HuH-7 (cell line): ENCODE data around the gene NTM.

Experiments
- DNase-seq: peaks from one replicate; pipeline ENCODE4 v3.0.0; 2011; ENCODE audit warnings: low spot score

NTM gene

DNA sequence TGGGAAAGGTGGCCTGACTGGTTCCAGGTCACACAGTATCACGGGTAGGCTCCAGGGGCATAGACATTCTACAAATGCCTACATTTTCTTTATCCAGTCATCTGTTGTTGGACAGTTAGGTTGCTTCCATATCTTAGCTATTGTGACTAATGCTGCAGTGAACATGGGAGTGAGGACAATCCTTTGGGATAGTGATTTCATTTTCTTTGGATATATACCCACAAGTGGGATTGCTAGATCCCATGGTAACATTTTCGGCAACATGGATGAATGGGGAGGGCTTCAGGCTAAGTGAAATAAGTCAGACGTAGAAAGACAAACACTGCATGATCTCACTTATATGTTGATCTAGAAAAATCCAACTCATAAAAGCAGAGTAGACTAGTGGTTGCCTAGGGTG lies 744.3 kb downstream of the NTM start:
- no peak for DNase-seq

DNA sequence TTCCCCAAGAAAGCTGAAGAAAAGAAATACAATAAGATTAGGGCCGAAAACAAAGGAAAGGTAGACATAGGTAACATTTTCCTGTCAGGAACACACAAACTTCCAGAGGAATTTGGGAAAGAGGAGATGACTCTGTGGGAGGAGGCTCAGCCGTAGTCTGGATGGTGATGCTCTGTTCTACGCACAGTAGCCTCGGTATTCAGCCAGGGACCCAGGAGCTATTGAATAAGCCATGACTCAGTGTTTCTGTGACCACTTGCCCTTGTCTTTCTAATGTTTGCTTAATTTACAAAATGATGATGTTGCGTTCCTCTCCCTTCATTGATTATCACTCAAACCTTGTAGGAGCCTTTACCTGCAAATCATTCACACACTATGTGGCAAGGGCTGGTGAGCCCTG lies 745.0 kb downstream of the NTM start:
- DNase-seq = no peak

DNA sequence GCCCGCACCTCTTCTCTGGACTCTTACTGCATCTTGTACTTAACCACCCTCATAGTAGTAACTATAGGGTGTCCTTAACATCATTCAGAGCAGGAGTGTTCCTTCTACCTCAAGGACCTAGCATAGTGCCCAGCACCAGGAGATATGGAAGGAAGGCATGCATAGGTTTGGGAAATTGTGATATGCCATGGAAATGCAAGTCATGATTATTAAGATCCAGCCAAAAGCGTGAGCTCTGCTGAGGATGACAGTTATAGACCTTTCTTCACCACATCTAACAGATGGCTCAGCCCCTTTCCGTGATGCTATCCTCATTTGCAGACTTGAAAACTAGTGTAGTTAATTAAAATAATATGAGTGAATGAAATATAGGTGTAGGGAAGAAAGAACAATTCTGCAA lies 746.1 kb downstream of the NTM start:
- no peak for DNase-seq

DNA sequence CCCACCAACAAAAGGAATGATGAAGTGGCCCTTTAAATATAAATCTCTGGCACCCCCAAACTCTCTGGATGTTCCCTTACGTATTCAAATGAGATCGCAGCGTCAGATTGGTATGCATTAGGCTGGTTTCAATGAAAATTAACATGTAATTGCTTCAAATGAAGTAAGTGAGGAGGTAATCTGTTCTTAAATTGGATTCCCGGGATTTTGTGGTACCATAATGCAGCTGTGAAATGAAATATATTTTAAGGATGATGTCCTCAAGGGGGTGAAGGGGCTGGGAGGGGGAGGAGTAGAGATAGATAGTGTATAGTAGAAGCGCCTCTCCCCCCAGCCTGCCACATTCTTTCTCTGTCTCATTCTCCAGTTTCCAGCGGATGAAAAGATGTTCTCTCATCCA lies 748.2 kb downstream of the NTM start:
- no peak for DNase-seq

DNA sequence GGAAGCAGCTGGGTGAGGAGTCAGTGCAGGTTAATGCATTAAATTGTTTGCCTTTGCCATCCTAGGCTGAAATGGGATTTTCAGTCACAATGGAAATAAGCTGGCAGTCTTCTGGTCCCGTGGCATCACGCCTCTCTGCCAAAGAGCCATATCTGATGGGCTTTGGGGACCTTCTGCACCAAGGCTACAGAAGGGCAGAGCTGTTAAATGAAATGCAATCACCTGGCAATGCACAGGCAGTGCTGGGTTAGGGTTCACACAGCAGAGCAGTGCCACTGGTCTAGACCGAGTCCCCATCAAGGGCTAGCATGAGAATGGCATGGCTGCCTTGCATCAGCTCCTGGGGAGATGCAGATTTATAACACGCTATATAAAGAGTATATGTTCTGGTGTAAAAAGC lies 749.2 kb downstream of the NTM start:
- DNase-seq = no peak

DNA sequence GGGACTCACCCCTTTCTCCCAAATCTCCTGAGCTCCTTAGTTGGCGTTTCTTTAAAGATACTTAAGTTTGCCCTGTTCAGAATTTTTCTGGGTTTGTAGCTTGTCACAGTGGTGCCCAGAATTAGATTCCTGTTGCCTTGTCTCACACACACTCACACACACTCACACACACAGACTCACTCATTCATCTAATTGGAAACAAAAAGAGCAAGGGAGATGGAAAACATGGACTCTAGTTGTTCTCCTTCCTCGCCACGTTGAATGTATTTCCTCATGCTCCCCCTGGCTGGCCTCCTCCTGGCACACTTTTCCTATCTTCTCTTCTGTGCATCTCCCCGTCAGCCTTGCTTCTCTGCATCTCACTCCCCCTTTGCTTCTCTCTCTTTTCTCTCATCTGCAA lies 752.3 kb downstream of the NTM start:
- DNase-seq = no peak

DNA sequence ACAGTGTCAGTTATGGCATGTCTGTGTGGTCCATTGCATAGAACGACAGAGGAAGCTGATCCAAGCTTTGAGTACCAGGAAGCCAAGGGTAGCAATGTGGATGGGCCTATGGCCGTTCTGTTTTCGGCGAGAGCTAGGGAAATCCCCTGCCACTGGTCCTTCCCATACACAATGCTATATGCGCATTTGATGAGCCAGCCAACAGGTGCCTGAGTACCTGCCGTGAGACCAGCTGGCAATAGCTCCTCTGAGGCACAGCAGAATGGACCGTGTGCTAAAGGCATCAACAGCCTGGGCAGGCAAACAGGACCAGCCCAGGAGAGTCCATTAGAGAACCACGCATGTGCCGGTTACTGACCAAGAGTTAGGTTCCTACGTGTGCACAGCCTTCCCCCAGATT lies 753.0 kb downstream of the NTM start:
- no peak for DNase-seq

DNA sequence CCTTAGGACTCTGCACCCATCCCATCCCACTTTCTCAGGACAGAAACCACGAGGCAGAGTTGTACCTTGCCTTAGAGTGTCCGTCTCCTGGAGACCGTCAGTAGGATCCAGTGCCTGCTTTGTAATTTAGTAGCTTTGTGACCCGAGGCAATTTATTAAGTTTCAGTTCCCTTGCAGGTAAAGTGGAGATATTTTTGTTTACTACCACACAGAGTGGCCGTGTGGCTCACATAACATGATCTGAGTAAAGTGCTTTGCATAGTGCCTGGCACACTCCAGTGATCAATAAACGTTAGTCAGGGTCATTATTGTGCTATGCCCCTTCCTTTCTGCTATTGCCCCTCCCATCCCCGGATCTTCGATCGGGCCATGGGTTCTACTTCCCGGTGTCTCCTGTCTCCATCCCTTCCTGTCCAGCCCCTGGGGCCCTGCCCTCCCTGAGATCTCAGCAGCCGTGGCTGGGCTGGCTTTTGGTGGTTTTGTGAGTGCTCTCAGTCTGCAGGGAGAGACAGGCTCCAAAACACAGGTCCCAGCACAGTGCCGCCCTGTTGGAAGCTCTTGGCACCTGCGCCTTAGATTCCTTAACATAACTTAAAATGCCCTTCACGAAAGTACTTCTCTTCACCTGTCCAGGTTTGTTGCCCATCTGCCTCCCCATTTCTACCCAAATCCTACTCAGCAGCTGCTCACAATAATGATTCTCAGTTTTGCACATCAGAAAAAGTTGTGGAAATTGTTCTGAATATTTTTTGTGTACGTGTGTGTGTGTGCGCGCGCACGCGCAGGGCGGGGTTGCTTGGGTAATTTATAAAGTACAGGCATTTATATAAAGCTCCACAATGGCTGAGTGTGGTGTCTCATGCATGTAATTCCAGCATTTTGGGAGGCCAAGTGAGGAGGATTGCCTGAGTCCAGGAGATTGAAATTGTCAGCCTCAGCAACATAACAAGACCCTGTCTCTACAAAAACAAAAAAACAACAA lies 753.7 kb downstream of the NTM start:
- DNase-seq = no peak

DNA sequence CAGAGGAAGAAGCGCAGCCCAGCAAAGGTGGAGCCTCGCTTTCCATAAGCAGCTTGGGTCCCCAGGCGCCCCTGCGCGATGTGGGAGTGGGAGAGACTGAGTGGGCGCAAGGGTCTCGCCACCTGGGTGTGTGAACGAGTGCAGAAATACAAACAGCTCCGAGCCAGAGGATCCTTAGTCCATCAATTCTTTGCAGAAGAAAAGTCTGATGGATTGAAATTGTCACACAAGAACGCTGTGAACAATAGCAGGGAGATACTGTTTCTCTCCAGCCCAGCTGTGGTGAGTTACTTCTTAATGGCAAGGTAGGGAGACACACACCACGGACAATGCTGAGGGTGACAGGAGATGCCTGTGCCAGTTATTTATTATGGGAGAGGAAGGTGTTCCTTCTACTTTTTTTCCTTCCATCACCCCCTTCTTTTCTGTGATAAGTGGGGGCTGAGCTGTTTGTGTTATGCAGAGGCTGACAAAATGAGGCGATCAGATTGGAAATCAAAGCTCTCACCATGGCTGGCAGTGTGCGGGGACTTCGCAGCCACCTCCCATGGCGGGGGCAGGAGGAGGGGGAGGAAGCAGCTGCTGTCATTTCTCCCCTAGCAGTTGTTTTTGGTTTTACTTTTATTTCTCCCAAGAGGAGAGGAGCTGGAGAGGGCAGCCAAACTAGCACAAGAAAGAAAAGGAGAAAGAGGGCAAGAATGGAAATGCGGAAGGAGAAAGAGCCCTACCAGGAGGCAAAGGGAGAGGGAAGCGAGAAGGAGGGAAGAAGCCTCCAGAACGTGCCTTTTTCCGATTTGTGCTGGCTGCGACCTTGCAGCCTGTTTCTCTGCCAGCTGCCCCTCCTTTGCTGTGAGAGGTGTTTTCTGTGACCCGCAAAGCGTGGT lies 755.8 kb downstream of the NTM start:
- no peak for DNase-seq

DNA sequence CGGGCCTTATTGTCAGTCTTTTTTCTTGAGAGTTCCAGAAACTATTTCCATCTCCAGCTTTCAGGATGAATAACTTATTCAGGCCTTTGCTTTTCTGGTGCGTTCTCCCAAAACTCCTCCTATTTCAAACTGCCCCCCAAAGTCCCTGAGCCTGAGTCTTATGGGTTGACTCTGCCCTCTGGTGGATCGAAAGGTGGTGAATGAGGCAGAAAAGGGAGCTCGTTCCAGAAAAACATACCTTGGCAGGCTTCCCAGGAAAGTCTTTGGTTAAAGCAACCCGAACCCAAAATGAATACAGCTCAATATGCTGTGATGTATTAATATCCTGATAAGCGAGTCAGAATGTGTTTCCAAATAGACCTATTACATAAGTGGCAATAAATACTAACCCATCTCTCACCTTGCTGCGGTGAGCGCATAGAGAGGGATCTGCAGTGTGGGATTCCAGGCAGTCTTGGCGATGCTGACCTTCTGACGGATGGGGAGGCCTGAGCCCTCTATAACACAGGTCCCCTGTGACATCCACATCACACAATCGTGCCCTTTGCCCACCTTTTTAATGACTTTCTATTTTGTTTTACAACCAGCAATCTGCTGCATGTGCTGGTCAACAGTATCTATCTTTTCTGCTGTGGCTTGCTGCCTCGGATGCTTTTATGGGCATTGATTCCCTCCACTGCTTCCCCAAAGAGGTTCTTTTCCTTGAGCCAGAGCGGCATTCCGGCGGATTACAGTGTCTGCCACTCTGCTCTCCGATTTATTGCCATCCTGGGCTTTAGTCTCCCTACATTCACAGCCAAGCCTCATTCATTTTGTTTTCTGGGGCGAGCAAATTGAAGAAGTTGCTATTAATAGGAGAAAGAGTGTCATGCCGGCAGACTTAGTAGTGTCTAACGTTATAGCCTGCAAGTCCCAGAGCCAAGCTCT lies 756.8 kb downstream of the NTM start:
- peak; percentile 8 for DNase-seq

DNA sequence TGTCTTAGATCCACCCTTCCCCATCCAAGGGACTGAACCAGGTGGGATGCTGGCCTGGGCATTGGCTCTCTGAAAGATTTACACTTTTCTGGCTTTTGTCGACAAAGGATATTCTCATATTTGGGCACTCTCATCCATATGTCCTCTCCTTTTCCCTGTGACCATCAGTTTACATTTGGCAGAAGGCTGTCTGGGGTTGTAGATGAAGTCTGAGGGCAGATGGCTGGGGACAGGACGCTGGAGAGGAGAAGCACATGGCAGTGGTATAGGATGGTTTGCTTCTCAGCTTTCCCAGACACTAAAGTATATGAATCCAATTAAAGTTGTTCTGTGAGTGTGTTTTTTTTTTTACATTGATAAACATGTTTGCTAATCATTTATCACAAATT lies 757.5 kb downstream of the NTM start:
- no peak for DNase-seq

DNA sequence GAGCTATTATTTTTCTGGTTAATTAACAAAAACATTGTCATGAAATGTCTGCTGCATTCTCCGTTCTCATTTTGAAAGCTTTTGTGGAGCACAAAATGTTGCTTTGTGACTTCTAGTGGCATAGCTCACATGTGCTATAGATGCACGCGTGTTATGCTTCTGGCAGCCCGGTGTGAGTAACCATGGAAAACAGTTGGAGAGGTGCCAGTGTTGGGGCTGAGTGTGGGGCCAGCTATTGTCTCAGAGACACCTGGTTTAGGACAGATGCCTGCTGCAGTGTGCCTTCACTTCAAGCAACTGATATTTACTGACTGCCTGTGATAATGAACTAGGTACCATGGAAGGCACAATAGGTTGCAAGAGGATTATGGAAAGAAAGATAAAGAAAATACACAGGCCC lies 760.6 kb downstream of the NTM start:
- no peak for DNase-seq

DNA sequence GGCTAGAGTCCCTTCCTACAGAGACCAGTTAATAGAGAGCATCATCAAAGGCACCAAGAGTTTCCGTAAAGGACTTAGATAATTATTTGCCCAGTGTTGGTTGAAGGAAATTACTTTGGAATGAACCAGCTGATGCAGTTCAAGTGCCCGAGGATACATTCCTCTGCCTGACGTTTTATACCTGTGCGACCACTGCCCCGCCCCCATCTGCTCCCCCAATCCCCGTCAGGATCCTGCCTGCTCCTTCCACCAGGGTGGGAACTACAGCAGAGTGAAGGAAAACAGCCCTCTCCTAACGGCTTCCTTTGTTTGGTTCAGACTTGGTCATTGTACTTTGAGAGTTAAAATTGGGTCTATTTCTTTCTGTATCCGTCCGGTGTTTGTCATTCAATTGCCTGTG lies 761.5 kb downstream of the NTM start:
- DNase-seq = no peak

DNA sequence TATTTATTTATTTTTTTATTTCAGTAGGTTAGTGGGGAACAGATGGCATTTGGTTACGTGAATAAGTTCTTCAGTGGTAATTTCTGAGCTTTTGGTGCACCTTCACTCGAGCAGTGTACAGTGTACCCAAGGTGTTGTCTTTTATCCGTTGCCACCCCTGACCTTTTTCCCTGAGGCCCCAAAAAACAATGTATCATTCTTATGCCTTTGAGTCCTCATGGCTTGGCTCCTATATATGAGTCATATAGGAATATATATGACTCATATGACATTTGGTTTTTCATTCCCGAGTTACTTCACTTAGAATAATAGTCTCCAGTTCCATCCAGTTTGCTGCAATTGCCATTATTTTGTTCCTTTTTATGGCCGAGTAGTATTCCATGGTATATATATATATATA lies 763.9 kb downstream of the NTM start:
- DNase-seq = no peak

DNA sequence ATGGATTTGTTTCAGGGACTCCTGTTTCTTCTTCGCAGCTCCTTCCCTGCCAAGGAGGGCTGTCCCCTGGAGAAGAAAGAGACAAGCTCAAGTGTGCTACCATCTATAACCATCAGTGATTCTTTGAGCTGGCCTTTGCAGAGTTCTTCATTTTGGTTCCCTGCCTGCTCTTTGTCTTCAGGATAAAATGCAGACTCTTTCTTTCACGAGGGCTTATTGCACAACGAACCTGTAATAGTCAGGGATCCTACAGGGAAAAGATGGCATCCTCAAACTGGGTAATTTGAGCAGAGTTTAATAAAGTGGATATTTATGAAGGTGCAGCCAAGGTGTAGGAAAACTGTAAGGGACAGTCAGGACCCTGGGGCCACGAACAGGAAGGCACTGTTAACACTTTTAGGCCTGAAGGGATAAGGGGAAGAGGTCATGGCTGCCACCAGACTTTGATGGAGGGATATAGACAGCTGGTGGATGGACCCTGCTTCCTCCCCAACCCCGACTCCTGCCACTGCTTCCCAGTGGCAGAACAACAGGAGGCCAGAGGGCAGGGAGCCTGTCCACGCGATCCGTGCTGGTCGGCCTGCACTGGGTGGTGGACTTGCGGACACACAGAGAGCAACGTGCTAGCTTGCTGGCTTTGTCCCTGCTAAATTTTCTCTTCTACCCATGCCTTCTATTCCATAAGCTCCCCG lies 767.0 kb downstream of the NTM start:
- no peak for DNase-seq

DNA sequence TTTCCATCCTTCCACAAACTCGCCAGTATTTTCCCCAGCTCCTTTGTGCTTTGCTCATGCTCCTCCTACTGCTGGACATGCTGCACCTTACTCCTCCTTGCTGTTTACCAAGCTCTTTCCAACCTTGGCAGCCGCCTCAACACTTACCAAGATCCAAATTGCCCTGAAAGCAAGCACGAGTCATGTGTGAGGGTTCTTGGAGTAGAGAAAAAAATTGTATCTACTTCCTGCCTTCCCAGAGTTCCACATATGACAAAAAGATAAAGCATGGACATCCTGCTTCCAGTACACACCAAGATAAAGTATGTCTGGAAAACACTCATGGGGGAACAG lies 767.5 kb downstream of the NTM start:
- no peak for DNase-seq

DNA sequence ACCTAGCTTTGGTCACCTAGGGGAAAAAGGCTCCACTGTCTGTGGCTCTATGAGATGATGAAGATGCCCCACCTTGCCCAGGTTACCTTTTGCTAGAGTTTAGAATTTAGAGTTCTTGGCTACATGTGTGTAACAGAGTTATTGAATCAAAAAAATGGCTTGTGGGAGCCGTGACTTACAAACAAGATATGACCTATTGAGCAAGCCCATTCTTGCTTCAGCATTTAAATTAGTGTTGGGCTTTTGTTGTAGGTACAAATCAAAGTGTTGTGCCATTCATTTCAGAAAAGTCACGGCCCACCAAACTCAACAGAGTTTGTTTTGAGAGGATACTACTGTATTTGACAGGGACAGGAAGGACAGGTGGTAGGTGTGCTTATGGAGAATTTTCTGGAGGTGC lies 768.8 kb downstream of the NTM start:
- DNase-seq = no peak

DNA sequence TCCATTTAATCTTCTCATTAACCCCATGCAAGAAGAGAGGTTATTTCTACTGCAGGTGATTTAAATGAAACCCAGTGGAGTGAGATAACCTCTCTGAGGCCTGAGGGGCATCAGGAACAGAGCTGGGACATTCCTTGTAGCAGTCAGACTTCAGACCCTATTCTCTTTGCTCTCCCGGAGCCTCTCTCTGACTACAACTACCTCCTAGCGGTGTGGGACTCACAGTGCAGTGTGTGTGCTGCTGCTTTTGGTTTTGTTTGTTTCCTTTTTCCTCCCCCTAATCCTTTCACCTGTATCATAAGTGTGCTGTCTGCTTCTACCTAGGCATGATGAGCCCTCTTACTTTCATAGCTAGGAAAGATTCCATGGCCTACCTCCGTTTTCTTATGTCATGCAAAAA lies 769.6 kb downstream of the NTM start:
- no peak for DNase-seq

DNA sequence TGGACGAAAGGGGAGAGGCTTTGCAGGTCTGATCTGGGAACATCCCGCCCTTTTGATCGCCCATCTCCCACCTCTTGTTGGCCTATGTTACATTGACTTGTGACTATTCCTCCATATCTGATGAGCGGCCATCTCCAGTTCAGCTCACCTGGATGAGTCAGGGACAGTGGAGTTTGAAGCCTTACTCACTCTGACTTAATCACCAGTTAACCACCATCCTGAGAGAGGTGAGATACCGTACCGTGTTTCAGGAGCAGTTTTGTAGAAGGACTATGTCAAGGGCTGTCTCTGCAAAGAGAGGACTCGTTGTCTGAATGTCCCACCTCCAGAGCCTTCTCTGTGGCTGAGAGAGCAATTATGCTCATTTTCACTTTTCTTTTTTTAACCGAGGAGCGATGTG lies 771.7 kb downstream of the NTM start:
- DNase-seq = no peak

DNA sequence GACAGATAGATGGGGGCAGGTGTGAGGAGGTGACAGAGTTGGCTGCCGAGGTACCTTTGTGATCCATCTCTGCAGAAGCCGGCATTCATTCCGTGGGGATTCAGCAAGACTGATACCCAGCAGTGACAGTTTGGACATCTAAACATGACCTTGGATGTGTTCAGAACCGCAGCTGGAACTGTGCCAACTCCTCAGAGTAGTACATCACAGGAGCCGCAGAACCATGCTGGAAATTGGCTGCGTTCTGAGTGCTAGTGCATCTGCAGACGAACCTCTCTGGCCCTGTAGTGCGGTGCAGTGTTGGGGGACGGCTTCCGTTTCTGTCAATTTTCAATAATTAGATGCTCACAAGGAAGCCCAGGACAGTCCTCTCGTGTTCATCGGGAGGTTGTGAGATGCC lies 772.1 kb downstream of the NTM start:
- DNase-seq = no peak

DNA sequence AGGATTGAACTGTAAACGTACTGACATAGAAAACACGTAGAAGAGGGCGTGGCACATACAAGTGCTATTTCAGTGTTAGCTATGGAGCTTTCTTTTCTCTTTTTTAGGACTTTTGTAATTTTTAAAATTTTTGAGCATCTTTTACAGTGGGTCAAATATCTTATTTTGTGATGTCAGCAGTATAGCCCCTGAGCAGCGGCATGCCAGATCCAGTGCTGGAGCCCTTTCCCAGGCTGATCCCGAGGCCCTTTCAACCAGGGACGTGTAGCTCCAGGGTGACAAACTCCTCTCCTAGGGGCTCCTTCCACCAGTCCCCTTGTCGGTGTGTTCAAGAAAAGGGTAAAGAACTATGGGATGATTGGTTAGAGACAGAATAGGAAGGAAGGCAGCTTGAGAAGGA lies 777.0 kb downstream of the NTM start:
- no peak for DNase-seq

DNA sequence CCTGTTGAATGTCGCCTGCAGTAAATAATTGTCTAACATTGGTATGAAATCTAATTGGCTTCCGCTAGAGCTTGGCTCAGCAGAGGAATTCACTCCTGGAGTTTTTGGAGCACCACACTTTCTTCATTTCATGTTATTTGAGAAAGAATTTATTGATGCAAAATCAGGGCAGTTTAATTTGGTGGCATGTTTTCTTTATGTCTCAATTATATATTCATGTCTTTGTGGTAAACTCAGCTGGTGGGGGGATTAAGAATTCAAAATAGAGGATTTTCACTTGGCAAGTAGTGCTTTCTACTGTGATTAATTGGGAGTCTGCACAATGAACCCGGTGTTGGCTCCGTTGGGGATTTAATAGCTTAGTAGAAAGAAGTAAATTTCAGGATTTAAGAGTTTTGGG lies 784.4 kb downstream of the NTM start:
- no peak for DNase-seq
